ENCODE data around the gene CAMK2N2. TPM values are rescaled to one million over a fixed set of nuclear protein-coding genes. Genes with fewer than 3 reads are reported as not detected.

The CAMK2N2 gene
- total and polyA plus RNA-seq, 9 of the 15 experiments (the other 6 are each of a cell fraction or from before 2014, with no cell fraction given): 0.08 to 0.22 (median 0.11) TPM; not detected in 5

GRCh38 chr3:184277366-184277765, 16.0 kb upstream of the CAMK2N2 start:
- H3K9ac ChIP-seq (ENCODE audit: insufficient read depth in 1 of 2, low read depth in 2 of 2, low read length in 2 of 2): 0 out of 4 replicates have a peak overlapping the region, but pooled peaks of 1 of the 2 experiments have one; percentile 21
- no peak overlapping the region for H3K4me3 ChIP-seq
- no peaks in the 10 kb centered on the region for H3K79me2 ChIP-seq (ENCODE audit: control insufficient read depth, insufficient read depth, low read length)
- H3K9me1 ChIP-seq (ENCODE audit: control insufficient read depth, insufficient read depth, low read length): no peaks in the 10 kb centered on the region
- ChIA-PET POLR2A (interaction anchor here (1.0 kb wide), 1 partner anchor 19 kb away, joined by 4 read pairs; no protein-coding TSS in a partner anchor), CTCF (ENCODE audit: low intra/inter-chr PET ratio) (no interaction called here)
- TF ChIP-seq HDAC1 (IDR thresholded peaks at IDR 0.05): no peak
- peak; percentile 56; the same call in 1 of the 2 replicates for TF ChIP-seq SPI1 (IDR thresholded peaks at IDR 0.05; ENCODE audit: borderline replicate concordance, low read depth, low read length)
- no peak overlapping the region for H3K27ac ChIP-seq (ENCODE audit: extremely low read depth, low read depth, low read length)
- no peaks in the 10 kb centered on the region; the same call in 1 of the 2 replicates for H4K20me1 ChIP-seq (replicated peaks; ENCODE audit: control insufficient read depth, insufficient read depth, low read length)
- in situ Hi-C loops (cut with MboI): no loop called here
- no peak for DNase-seq (ENCODE audit: extremely low read depth in 1 of 4, low spot score in 3 of 4)
- no peak for FAIRE-seq
- peaks cover 48 to 55% of the 10 kb centered on the region in 2 experiments for H3K27me3 ChIP-seq (ENCODE audit: control insufficient read depth in 2 of 2, insufficient read depth in 2 of 2, low read length in 2 of 2)
- H2AFZ ChIP-seq (ENCODE audit: low read depth, low read length): no peak overlapping the region
- BruUV-seq (replicated peaks): no TSS peak
- ATAC-seq: peak; percentile 38
- H3K4me2 ChIP-seq (ENCODE audit: insufficient read depth, low read length): no peak overlapping the region
- WGBS (ENCODE audit: insufficient coverage, low coverage, missing lambda C conversion rate): 2% methylated on average over 6 of the region's 6 CpGs
- H3K36me3 ChIP-seq (ENCODE audit: control insufficient read depth, insufficient read depth, low read length): no peaks in the 10 kb centered on the region
- H3K4me1 ChIP-seq (replicated peaks in 1 of 2; ENCODE audit: control insufficient read depth in 2 of 2, insufficient read depth in 2 of 2, low read length in 2 of 2): peaks cover 0 to 8% of the 10 kb centered on the region in 2 experiments; a peak in 1 of 5 replicates
- intact Hi-C loops (cut with micrococcal nuclease): no loop called here
- H3K9me3 ChIP-seq (replicated peaks; ENCODE audit: control insufficient read depth, insufficient read depth, low read depth, low read length): no peaks in the 10 kb centered on the region

- no TSS peak for BruUV-seq (replicated peaks)
- H3K27ac ChIP-seq (ENCODE audit: extremely low read depth, low read depth, low read length): no peak within 1 kb of the TSS
- in situ Hi-C loops (cut with MboI): no loop called here
- intact Hi-C loops (cut with micrococcal nuclease): no loop called here
- ChIA-PET POLR2A (interaction anchor here (1.0 kb wide), 1 partner anchor 18 kb away, joined by 4 read pairs; no protein-coding TSS in a partner anchor), CTCF (ENCODE audit: low intra/inter-chr PET ratio) (no interaction called here)
- no peaks in the 10 kb centered on the region for H3K79me2 ChIP-seq (ENCODE audit: control insufficient read depth, insufficient read depth, low read length)
- FAIRE-seq (no peak), ATAC-seq (peak; percentile 67), DNase-seq (ENCODE audit: extremely low read depth in 1 of 4, low spot score in 3 of 4) (peak in 2 of 4 experiments; percentile 61 to 63)
- no peak for TF ChIP-seq ZNF717 (CRISPR knock-in tag; IDR thresholded peaks at IDR 0.05)
- TF ChIP-seq ZNF316 (IDR thresholded peaks at IDR 0.05): 0 out of 2 replicates have a peak, but pooled peaks have one; percentile 10
- H3K9me1 ChIP-seq (ENCODE audit: control insufficient read depth, insufficient read depth, low read length): no peaks in the 10 kb centered on the region
- H3K9me3 ChIP-seq (replicated peaks; ENCODE audit: control insufficient read depth, insufficient read depth, low read depth, low read length): no peaks in the 10 kb centered on the region
- H3K4me3 ChIP-seq: no peak within 1 kb of the TSS
- no peaks in the 10 kb centered on the region for H3K36me3 ChIP-seq (ENCODE audit: control insufficient read depth, insufficient read depth, low read length)
- H2AFZ ChIP-seq (ENCODE audit: low read depth, low read length): 0 out of 2 replicates have a peak within 1 kb of the TSS, but pooled peaks have one; percentile 24
- H3K9ac ChIP-seq (ENCODE audit: insufficient read depth in 1 of 2, low read depth in 2 of 2, low read length in 2 of 2): peak within 1 kb of the TSS in 1 of 2 experiments; percentile 10; a peak in 1 of 4 replicates
- 13% methylated on average over 17 of the region's 65 CpGs for WGBS (ENCODE audit: insufficient coverage, low coverage, missing lambda C conversion rate)
- no peaks in the 10 kb centered on the region; the same call in 1 of the 2 replicates for H4K20me1 ChIP-seq (replicated peaks; ENCODE audit: control insufficient read depth, insufficient read depth, low read length)
- peaks cover 44 to 47% of the 10 kb centered on the region in 2 experiments for H3K27me3 ChIP-seq (ENCODE audit: control insufficient read depth in 2 of 2, insufficient read depth in 2 of 2, low read length in 2 of 2)
- peaks cover 0 to 8% of the 10 kb centered on the region in 2 experiments; a peak in 1 of 5 replicates for H3K4me1 ChIP-seq (replicated peaks in 1 of 2; ENCODE audit: control insufficient read depth in 2 of 2, insufficient read depth in 2 of 2, low read length in 2 of 2)
- H3K4me2 ChIP-seq (ENCODE audit: insufficient read depth, low read length): no peak within 1 kb of the TSS
These were observed 14.9 kb upstream of the CAMK2N2 start, which contains the start of gene ECE2 for GRCh38 chr3:184275961-184276910. Gene ECE2, plus strand, starts transcription at chr3:184276022. Its CDS starts 132 bp downstream, at chr3:184276154.

Data from K562 (cell line).